H1 (cell line): ENCODE results near the gene RBM20. TPM values are rescaled to one million over a fixed set of nuclear protein-coding genes. Genes with fewer than 3 reads are reported as not detected.

Experiments used
- CTCF ChIA-PET: fragments of 300-600 bp; sonication (Branson Sonifier 250); formaldehyde crosslinking; loops from one replicate; lab custom pipeline; 2021; ENCODE audit not compliant: partially characterized antibody; lab: Charles Lee
- POLR2A ChIA-PET: fragments of 300-600 bp; sonication (Branson Sonifier 250); formaldehyde crosslinking; loops from one replicate; lab custom pipeline; 2021; ENCODE audit warnings: inconsistent platforms; ENCODE audit not compliant: partially characterized antibody; lab: Charles Lee
- DNase-seq, 2 experiments: peaks; one replicate each; pipeline versions ENCODE4 v3.0.0 to v3.0.0-alpha.2; 2010 to 2022; ENCODE audit warnings: low spot score in 2 of 2, low read depth in 1 of 2, mixed read lengths in 1 of 2
- FAIRE-seq: peaks from 2 replicates; lab custom pipeline; 2011; peaks lifted over from hg19 to GRCh38; lab: Jason Lieb, UNC
- H2AFZ ChIP-seq: 2 replicates; pipeline ENCODE4 v1.8.1; 2012; ENCODE audit warnings: low read length, inconsistent platforms
- H2AK5ac ChIP-seq: 2 replicates; pipeline ENCODE4 v1.6.1; 2013; ENCODE audit warnings: low read depth, low read length
- H2BK120ac ChIP-seq: replicated peaks from 2 replicates; pipeline ENCODE3; 2013; ENCODE audit warnings: low read depth, low read length, inconsistent platforms
- H2BK12ac ChIP-seq: 2 replicates; pipeline ENCODE4 v1.6.1; 2013; ENCODE audit warnings: low read depth, low read length
- H2BK15ac ChIP-seq: 2 replicates; pipeline ENCODE4 v1.6.1; 2013; ENCODE audit warnings: low read length
- H2BK20ac ChIP-seq: 2 replicates; pipeline ENCODE4 v1.6.1; 2013; ENCODE audit warnings: low read length
- H2BK5ac ChIP-seq: 2 replicates; pipeline ENCODE4 v1.6.1; 2013; ENCODE audit warnings: low read depth, low read length
- H3K14ac ChIP-seq: 2 replicates; pipeline ENCODE4 v1.6.1; 2013; ENCODE audit warnings: inconsistent platforms; ENCODE audit not compliant: insufficient read length
- H3K18ac ChIP-seq: 2 replicates; pipeline ENCODE4 v1.6.1; 2013; ENCODE audit warnings: low read length; ENCODE audit errors: extremely low read depth
- H3K23ac ChIP-seq: 2 replicates; pipeline ENCODE4 v1.6.1; 2013; ENCODE audit warnings: inconsistent platforms; ENCODE audit not compliant: insufficient read length
- H3K23me2 ChIP-seq: 2 replicates; pipeline ENCODE4 v1.6.1; 2013; ENCODE audit warnings: low read depth, low read length
- H3K27ac ChIP-seq: 2 replicates; pipeline ENCODE4 v1.6.1; 2011; ENCODE audit warnings: low read depth, low read length, inconsistent platforms
- H3K27me3 ChIP-seq, 4 experiments: replicated peaks in 1 of 4; 1 replicate in 1 of 4; 2 replicates in 3 of 4; pipeline versions ENCODE4 v1.6.1 to v1.8.1; 2011 to 2013; ENCODE audit warnings: low read length in 3 of 4, mild to moderate bottlenecking in 3 of 4, inconsistent platforms in 2 of 4, mixed read lengths in 2 of 4, moderate library complexity in 1 of 4; ENCODE audit not compliant: control insufficient read depth in 3 of 4, insufficient read depth in 3 of 4; ENCODE audit errors: extremely low read depth in 1 of 4
- H3K36me3 ChIP-seq, 4 experiments: 2 replicates each; pipeline versions ENCODE4 v1.6.1 to v1.8.1; 2011 to 2013; ENCODE audit warnings: mild to moderate bottlenecking in 4 of 4, low read length in 3 of 4, moderate library complexity in 2 of 4, control low read depth in 1 of 4, inconsistent platforms in 1 of 4; ENCODE audit not compliant: insufficient read depth in 4 of 4, control insufficient read depth in 2 of 4
- H3K4ac ChIP-seq: replicated peaks from 2 replicates; pipeline ENCODE3; 2013; ENCODE audit warnings: low read length, low read depth, mixed read lengths, inconsistent platforms; ENCODE audit not compliant: insufficient read length
- H3K4me1 ChIP-seq, 4 experiments: replicated peaks in 1 of 4; 1 replicate in 1 of 4; 2 replicates in 3 of 4; pipeline versions ENCODE4 v1.6.1 to v1.8.1; 2011 to 2013; ENCODE audit warnings: low read length in 3 of 4, inconsistent platforms in 2 of 4, mixed read lengths in 1 of 4; ENCODE audit not compliant: insufficient read depth in 4 of 4, control insufficient read depth in 3 of 4
- H3K4me2 ChIP-seq, 2 experiments: 2 replicates each; pipeline versions ENCODE4 v1.6.1 to v1.8.1; 2011 to 2013; ENCODE audit warnings: low read depth in 2 of 2, low read length in 2 of 2, control low read depth in 1 of 2, inconsistent platforms in 1 of 2, mild to moderate bottlenecking in 1 of 2; ENCODE audit not compliant: insufficient read depth in 1 of 2
- H3K4me3 ChIP-seq, 4 experiments: fragments of 200-600, 300-600 bp in 1 of 4; sonication (generic), shearing (Covaris generic), sonication (Bioruptor Twin) in 1 of 4; 2 replicates each; pipeline versions ENCODE4 v1.5.1 to v1.8.1; 2011 to 2016; ENCODE audit warnings: low read length in 4 of 4, low read depth in 3 of 4, control low read depth in 2 of 4, inconsistent platforms in 2 of 4, mild to moderate bottlenecking in 2 of 4, mixed read lengths in 1 of 4, moderate library complexity in 1 of 4; ENCODE audit not compliant: insufficient read depth in 2 of 4; ENCODE audit errors: extremely low read depth in 1 of 4
- H3K56ac ChIP-seq: replicated peaks from 2 replicates; pipeline ENCODE3; 2013; ENCODE audit warnings: low read depth, mild to moderate bottlenecking, mixed read lengths, low read length, inconsistent platforms; ENCODE audit not compliant: insufficient read length
- H3K79me1 ChIP-seq: 2 replicates; pipeline ENCODE4 v1.6.1; 2013; ENCODE audit warnings: low read depth, low read length, control low read depth
- H3K79me2 ChIP-seq, 2 experiments: 2 replicates each; pipeline versions ENCODE4 v1.6.1 to v1.8.1; 2012 to 2013; ENCODE audit warnings: low read length in 2 of 2, mild to moderate bottlenecking in 2 of 2, inconsistent platforms in 1 of 2; ENCODE audit not compliant: insufficient read depth in 2 of 2, control insufficient read depth in 1 of 2
- H3K9ac ChIP-seq, 4 experiments: replicated peaks in 1 of 4; 1 replicate in 1 of 4; 2 replicates in 3 of 4; pipeline versions ENCODE4 v1.6.1 to v1.8.1; 2011 to 2013; ENCODE audit warnings: low read depth in 3 of 4, low read length in 3 of 4, control low read depth in 2 of 4, mild to moderate bottlenecking in 2 of 4, moderate library complexity in 2 of 4, inconsistent platforms in 1 of 4; ENCODE audit errors: extremely low read depth in 1 of 4
- H3K9me3 ChIP-seq, 2 experiments: 2 replicates each; pipeline versions ENCODE4 v1.6.1 to v1.8.1; 2012 to 2013; ENCODE audit warnings: mild to moderate bottlenecking in 2 of 2, moderate library complexity in 2 of 2, control low read depth in 1 of 2, inconsistent platforms in 1 of 2, low read depth in 1 of 2, low read length in 1 of 2, mixed read lengths in 1 of 2; ENCODE audit not compliant: insufficient read depth in 2 of 2
- H4K20me1 ChIP-seq, 2 experiments: replicated peaks in 1 of 2; 2 replicates each; pipeline versions ENCODE3 to v1.8.1; 2011 to 2013; ENCODE audit warnings: inconsistent platforms in 2 of 2, low read length in 2 of 2, mild to moderate bottlenecking in 1 of 2; ENCODE audit not compliant: insufficient read depth in 2 of 2, control insufficient read depth in 1 of 2
- H4K5ac ChIP-seq: 2 replicates; pipeline ENCODE4 v1.6.1; 2013; ENCODE audit warnings: low read length, low read depth, mixed read lengths, inconsistent platforms; ENCODE audit not compliant: insufficient read length
- H4K8ac ChIP-seq: 2 replicates; pipeline ENCODE4 v1.8.0; 2013; ENCODE audit warnings: mild to moderate bottlenecking, moderate library complexity, low read length, inconsistent platforms; ENCODE audit not compliant: insufficient read depth; ENCODE audit errors: extremely low read depth
- H4K91ac ChIP-seq: replicated peaks from 2 replicates; pipeline ENCODE3; 2013; ENCODE audit warnings: low read length, mixed read lengths, inconsistent platforms; ENCODE audit not compliant: insufficient read length
- CTBP2 ChIP-seq: IDR thresholded peaks from 2 replicates; pipeline ENCODE4 v1.7.0; 2011; ENCODE audit warnings: borderline replicate concordance, mild to moderate bottlenecking, moderate library complexity, mixed read lengths, low read length; ENCODE audit not compliant: insufficient read depth, insufficient read length
- EZH2 ChIP-seq: fragments of 200-600 bp; sonication (generic); IDR thresholded peaks from 2 replicates; pipeline ENCODE4 v1.7.1; 2012; ENCODE audit warnings: low read depth, mild to moderate bottlenecking, moderate library complexity, low read length, inconsistent platforms; ENCODE audit not compliant: severe bottlenecking
- GABPA ChIP-seq: IDR thresholded peaks from 2 replicates; pipeline ENCODE4 v1.6.1; 2011; ENCODE audit warnings: mild to moderate bottlenecking, low read length, moderate library complexity, borderline replicate concordance; ENCODE audit not compliant: insufficient read depth
- JUN ChIP-seq: IDR thresholded peaks from 2 replicates; pipeline ENCODE4 v1.6.1; 2011; ENCODE audit warnings: low read depth, mild to moderate bottlenecking, improper control_type of control experiment, low read length
- POLR2A ChIP-seq, 2 experiments: IDR thresholded peaks; 1 replicate in 1 of 2; 2 replicates in 1 of 2; pipeline ENCODE4 v1.6.1; 2011; ENCODE audit warnings: low read depth in 2 of 2, low read length in 2 of 2, mild to moderate bottlenecking in 2 of 2; ENCODE audit errors: control extremely low read depth in 1 of 2
- RFX5 ChIP-seq: IDR thresholded peaks from 2 replicates; pipeline ENCODE4 v1.6.1; 2011; ENCODE audit warnings: low read depth, low read length, improper control_type of control experiment, borderline replicate concordance
- WGBS, 2 experiments: shearing (Covaris generic) in 1 of 2; methylation state at CpG; one replicate each; pipeline versions ENCODE4 v1.1.6 to v1.1.7; 2013 to 2015; ENCODE audit warnings: low lambda C conversion rate in 2 of 2, mixed read lengths in 2 of 2, inconsistent platforms in 1 of 2, low coverage in 1 of 2, missing lambda C conversion rate in 1 of 2; ENCODE audit not compliant: insufficient replicate concordance in 2 of 2, insufficient coverage in 1 of 2, insufficient read length in 1 of 2; ENCODE audit errors: extremely low coverage in 1 of 2, missing lambda C conversion rate in 1 of 2; 5-methylcytosine and 5-hydroxymethylcytosine counted together
- polyA plus RNA-seq, 7 experiments: library from polyadenylated mRNA; depleted of rRNA in 3 of 7; stranded (reverse) in 5 of 7; unstranded in 2 of 7; fragments of >200 nt in 5 of 7; fragments of 200-250 nt in 2 of 7; gene quantifications; 1 replicate in 5 of 7; 2 replicates in 1 of 7; 4 replicates in 1 of 7; pipeline versions ENCODE4 v1.2.1 to v1.2.3, GENCODE V29; 2011 to 2013; ENCODE audit warnings: missing spikeins in 2 of 7, mixed read lengths in 2 of 7
- total RNA-seq: library from RNA; stranded (reverse); fragmentation: NEBNext Ultra II Directional; extraction: Animal tissue kit (Norgen Biotek cat#: 25700); gene quantifications from 2 replicates; pipeline ENCODE4 v1.2.1, GENCODE V29; 2021
- TF ChIP-seq, protein P1 (sequence below): IDR thresholded peaks from 2 replicates; pipeline ENCODE4 v1.6.1; 2011; ENCODE audit warnings: low read length, improper control_type of control experiment
- TF ChIP-seq, protein P2 (sequence below), 3 experiments: IDR thresholded peaks; 1 replicate in 2 of 3; 2 replicates in 1 of 3; pipeline versions ENCODE4 v1.5.1 to v1.6.1; 2011; ENCODE audit warnings: low read length in 3 of 3, mild to moderate bottlenecking in 3 of 3, inconsistent platforms in 2 of 3, low read depth in 1 of 3, moderate library complexity in 1 of 3; ENCODE audit not compliant: insufficient read depth in 1 of 3; ENCODE audit errors: control extremely low read depth in 1 of 3

RBM20 gene
- total and polyA plus RNA-seq, 2 of the 8 experiments (the other 6 are each of a cell fraction or from before 2014, with no cell fraction given), result 0.05 to 0.63 TPM

DNA sequence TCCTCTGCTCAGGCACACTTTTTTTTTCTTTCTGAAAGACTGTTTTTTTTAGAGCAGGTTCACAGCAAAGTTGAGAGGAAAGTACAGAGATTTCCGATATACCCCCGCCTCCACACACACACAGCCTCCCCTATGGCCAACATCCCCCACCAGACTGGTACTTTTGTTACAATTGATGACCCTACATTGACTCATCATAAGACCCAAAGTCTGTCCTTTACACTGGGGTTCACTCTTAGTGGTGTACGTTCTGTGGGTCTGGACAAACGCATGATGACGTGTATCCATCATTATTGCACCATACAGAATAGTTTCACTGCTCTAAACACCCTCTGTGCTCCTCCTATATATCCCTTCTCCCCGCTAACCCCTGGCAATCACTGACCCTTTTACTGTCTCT, 107.7 kb downstream of the RBM20 start:
- no peaks in the 10 kb centered on the region for H3K36me3 ChIP-seq

More for the DNA sequence above, 107.7 kb downstream of the RBM20 start:
- H3K4me1 ChIP-seq, result no peaks in the 10 kb centered on the region
- H4K5ac ChIP-seq, result no peak overlapping the region
- 62% methylated on average over 6 of the region's 6 CpGs; no CpG with 5 or more reads in 1 of the 2 experiments for WGBS, 2 experiments
- peaks cover 2 to 5% of the 10 kb centered on the region in 2 experiments; a peak in 3 of 4 replicates for H3K9me3 ChIP-seq
- H2BK20ac ChIP-seq, result no peak overlapping the region
- ChIA-PET CTCF (no interaction called here), POLR2A (no interaction called here)
- FAIRE-seq, result no peak
- H3K4me2 ChIP-seq, result no peak overlapping the region
- no peak overlapping the region for H2BK5ac ChIP-seq
- no peaks in the 10 kb centered on the region for H4K20me1 ChIP-seq
- H3K27me3 ChIP-seq, result no peaks in the 10 kb centered on the region
- H3K9ac ChIP-seq, result no peak overlapping the region
- H3K56ac ChIP-seq, result no peak overlapping the region
- no peak overlapping the region for H2BK120ac ChIP-seq
- H2AFZ ChIP-seq, result no peak overlapping the region
- H4K91ac ChIP-seq, result no peak overlapping the region
- DNase-seq, result no peak
- no peak overlapping the region for H3K18ac ChIP-seq
- H3K79me2 ChIP-seq, result no peaks in the 10 kb centered on the region
- no peak overlapping the region for H3K23ac ChIP-seq
- H3K23me2 ChIP-seq, result no peaks in the 10 kb centered on the region
- no peak overlapping the region for H3K4ac ChIP-seq
- no peak overlapping the region for H2BK15ac ChIP-seq
- H3K79me1 ChIP-seq, result no peaks in the 10 kb centered on the region
- no peak overlapping the region for H3K4me3 ChIP-seq
- H3K14ac ChIP-seq, result no peak overlapping the region
- H2BK12ac ChIP-seq, result no peak overlapping the region
- H3K27ac ChIP-seq, result no peak overlapping the region
- TF ChIP-seq EZH2 (no peak), RFX5 (no peak), CTBP2 (no peak), POLR2A (IDR thresholded peaks at IDR 0.05; ENCODE audit: control extremely low read depth in 1 of 2, low read depth in 2 of 2, low read length in 2 of 2) (no peak), GABPA (no peak), JUN (no peak)
- TF ChIP-seq, protein P1, sequence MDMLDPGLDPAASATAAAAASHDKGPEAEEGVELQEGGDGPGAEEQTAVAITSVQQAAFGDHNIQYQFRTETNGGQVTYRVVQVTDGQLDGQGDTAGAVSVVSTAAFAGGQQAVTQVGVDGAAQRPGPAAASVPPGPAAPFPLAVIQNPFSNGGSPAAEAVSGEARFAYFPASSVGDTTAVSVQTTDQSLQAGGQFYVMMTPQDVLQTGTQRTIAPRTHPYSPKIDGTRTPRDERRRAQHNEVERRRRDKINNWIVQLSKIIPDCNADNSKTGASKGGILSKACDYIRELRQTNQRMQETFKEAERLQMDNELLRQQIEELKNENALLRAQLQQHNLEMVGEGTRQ, result no peak
- TF ChIP-seq, protein P2, sequence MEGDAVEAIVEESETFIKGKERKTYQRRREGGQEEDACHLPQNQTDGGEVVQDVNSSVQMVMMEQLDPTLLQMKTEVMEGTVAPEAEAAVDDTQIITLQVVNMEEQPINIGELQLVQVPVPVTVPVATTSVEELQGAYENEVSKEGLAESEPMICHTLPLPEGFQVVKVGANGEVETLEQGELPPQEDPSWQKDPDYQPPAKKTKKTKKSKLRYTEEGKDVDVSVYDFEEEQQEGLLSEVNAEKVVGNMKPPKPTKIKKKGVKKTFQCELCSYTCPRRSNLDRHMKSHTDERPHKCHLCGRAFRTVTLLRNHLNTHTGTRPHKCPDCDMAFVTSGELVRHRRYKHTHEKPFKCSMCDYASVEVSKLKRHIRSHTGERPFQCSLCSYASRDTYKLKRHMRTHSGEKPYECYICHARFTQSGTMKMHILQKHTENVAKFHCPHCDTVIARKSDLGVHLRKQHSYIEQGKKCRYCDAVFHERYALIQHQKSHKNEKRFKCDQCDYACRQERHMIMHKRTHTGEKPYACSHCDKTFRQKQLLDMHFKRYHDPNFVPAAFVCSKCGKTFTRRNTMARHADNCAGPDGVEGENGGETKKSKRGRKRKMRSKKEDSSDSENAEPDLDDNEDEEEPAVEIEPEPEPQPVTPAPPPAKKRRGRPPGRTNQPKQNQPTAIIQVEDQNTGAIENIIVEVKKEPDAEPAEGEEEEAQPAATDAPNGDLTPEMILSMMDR (IDR thresholded peaks at IDR 0.05; ENCODE audit: control extremely low read depth in 1 of 3, insufficient read depth in 1 of 3, low read depth in 1 of 3, low read length in 3 of 3), result no peak
- H2AK5ac ChIP-seq, result no peak overlapping the region
- H4K8ac ChIP-seq, result no peak overlapping the region
